K562 (cell line): ENCODE results near the gene DNMT1.

Experiments used
- CTCF ChIP-seq, 3 experiments: IDR thresholded peaks in 2 of 3; conservative IDR thresholded peaks in 1 of 3; 2 replicates each; pipeline ENCODE4 v1.5.1; 2011 to 2012; ENCODE audit warnings: low read length in 3 of 3, mild to moderate bottlenecking in 3 of 3, control low read depth in 2 of 3, improper control_type of control experiment in 1 of 3, inconsistent platforms in 1 of 3, low read depth in 1 of 3, mixed read lengths in 1 of 3, moderate library complexity in 1 of 3; ENCODE audit not compliant: insufficient read depth in 2 of 3
- E2F4 ChIP-seq: sonication (generic); formaldehyde crosslinking; IDR thresholded peaks from 2 replicates; pipeline ENCODE4 v1.8.0; 2022; ENCODE audit warnings: mild to moderate bottlenecking, low read depth, missing genetic modification reagents
- EP300 ChIP-seq: IDR thresholded peaks from 2 replicates; pipeline ENCODE4 v1.6.1; 2012; ENCODE audit warnings: low read length, improper control_type of control experiment
- POLR2A ChIP-seq: fragments of 450-650 bp; conservative IDR thresholded peaks from 2 replicates; pipeline ENCODE4 v1.6.1; 2016
- POLR3A ChIP-seq: IDR thresholded peaks from 2 replicates; pipeline ENCODE4 v1.6.1; 2011; ENCODE audit warnings: borderline replicate concordance, mild to moderate bottlenecking, moderate library complexity; ENCODE audit not compliant: insufficient read length, insufficient read depth; ENCODE audit errors: extremely low read depth
- RAD21 ChIP-seq, 2 experiments: fragments of 250-450 bp in 1 of 2; fragments of 450-650 bp in 1 of 2; sonication (Bioruptor Pico) in 1 of 2; formaldehyde crosslinking in 1 of 2; IDR thresholded peaks in 1 of 2; conservative IDR thresholded peaks in 1 of 2; 2 replicates each; pipeline versions ENCODE4 v1.4.0 to v1.8.0; 2020 to 2022; ENCODE audit warnings: mild to moderate bottlenecking in 2 of 2, moderate library complexity in 1 of 2
- TF ChIP-seq, protein P1 (sequence below): fragments of 250-450 bp; sonication (Bioruptor Pico); IDR thresholded peaks from 2 replicates; pipeline ENCODE4 v1.5.0; 2020; ENCODE audit warnings: mild to moderate bottlenecking, borderline replicate concordance

DNA sequence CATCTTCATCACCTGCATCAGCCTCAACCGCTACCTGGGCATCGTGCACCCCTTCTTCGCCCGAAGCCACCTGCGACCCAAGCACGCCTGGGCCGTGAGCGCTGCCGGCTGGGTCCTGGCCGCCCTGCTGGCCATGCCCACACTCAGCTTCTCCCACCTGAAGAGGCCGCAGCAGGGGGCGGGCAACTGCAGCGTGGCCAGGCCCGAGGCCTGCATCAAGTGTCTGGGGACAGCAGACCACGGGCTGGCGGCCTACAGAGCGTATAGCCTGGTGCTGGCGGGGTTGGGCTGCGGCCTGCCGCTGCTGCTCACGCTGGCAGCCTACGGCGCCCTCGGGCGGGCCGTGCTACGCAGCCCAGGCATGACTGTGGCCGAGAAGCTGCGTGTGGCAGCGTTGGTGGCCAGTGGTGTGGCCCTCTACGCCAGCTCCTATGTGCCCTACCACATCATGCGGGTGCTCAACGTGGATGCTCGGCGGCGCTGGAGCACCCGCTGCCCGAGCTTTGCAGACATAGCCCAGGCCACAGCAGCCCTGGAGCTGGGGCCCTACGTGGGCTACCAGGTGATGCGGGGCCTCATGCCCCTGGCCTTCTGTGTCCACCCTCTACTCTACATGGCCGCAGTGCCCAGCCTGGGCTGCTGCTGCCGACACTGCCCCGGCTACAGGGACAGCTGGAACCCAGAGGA is 80.6 kb downstream of the DNMT1 start:
- TF ChIP-seq, protein P1, sequence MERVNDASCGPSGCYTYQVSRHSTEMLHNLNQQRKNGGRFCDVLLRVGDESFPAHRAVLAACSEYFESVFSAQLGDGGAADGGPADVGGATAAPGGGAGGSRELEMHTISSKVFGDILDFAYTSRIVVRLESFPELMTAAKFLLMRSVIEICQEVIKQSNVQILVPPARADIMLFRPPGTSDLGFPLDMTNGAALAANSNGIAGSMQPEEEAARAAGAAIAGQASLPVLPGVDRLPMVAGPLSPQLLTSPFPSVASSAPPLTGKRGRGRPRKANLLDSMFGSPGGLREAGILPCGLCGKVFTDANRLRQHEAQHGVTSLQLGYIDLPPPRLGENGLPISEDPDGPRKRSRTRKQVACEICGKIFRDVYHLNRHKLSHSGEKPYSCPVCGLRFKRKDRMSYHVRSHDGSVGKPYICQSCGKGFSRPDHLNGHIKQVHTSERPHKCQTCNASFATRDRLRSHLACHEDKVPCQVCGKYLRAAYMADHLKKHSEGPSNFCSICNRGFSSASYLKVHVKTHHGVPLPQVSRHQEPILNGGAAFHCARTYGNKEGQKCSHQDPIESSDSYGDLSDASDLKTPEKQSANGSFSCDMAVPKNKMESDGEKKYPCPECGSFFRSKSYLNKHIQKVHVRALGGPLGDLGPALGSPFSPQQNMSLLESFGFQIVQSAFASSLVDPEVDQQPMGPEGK (CRISPR knock-in tag) = no peak
- no peak for TF ChIP-seq CTCF (IDR thresholded peaks at IDR 0.05 in 2 of 3, conservative IDR thresholded peaks at IDR 0.05 in 1 of 3; ENCODE audit: insufficient read depth in 2 of 3, low read depth in 1 of 3, low read length in 3 of 3)
- TF ChIP-seq POLR3A = no peak
- TF ChIP-seq POLR2A = peak; percentile 82
- no peak for TF ChIP-seq RAD21 (CRISPR knock-in tag; conservative IDR thresholded peaks at IDR 0.05 in 1 of 2, IDR thresholded peaks at IDR 0.05 in 1 of 2)
- TF ChIP-seq E2F4 = no peak
- no peak for TF ChIP-seq EP300
